OCI-LY1 (cell line): ENCODE data around the gene C12orf76.
"Not testable (repeated sequence)": the region's sequence is repeated elsewhere in the genome, so short reads cannot be mapped to it uniquely, and the experiment has no call there.

Source experiments
- H2AFZ ChIP-seq: fragments of 200-600 bp; sonication (generic), shearing (Covaris generic); 2 replicates; pipeline ENCODE4 v1.6.0; 2014; ENCODE audit warnings: antibody characterized with exemption, mild to moderate bottlenecking, low read length
- H3F3A ChIP-seq: fragments of 200-600 bp; sonication (generic), shearing (Covaris generic); 2 replicates; pipeline ENCODE4 v1.6.0; 2014; ENCODE audit warnings: mild to moderate bottlenecking, antibody characterized with exemption, low read length, moderate library complexity; ENCODE audit not compliant: insufficient read depth
- H3K27ac ChIP-seq: fragments of 200-600 bp; sonication (generic); 2 replicates; pipeline ENCODE4 v1.5.1; 2014; ENCODE audit warnings: low read length, mixed run types, mild to moderate bottlenecking, low read depth; ENCODE audit not compliant: poor library complexity, severe bottlenecking
- H3K27me3 ChIP-seq: fragments of 200-600 bp; sonication (generic); 2 replicates; pipeline ENCODE4 v1.6.0; 2014; ENCODE audit warnings: antibody characterized with exemption, mild to moderate bottlenecking, low read length, moderate library complexity; ENCODE audit not compliant: insufficient read depth
- H3K36me3 ChIP-seq: fragments of 200-600 bp; sonication (generic); 2 replicates; pipeline ENCODE4 v1.6.1; 2014; ENCODE audit warnings: mild to moderate bottlenecking, antibody characterized with exemption, low read length, moderate library complexity, mixed read lengths; ENCODE audit not compliant: insufficient read depth
- H3K4me1 ChIP-seq: fragments of 200-600 bp; sonication (generic); 2 replicates; pipeline ENCODE4 v1.5.1; 2014; ENCODE audit warnings: mild to moderate bottlenecking, low read length, moderate library complexity; ENCODE audit not compliant: insufficient read depth, severe bottlenecking
- H3K4me2 ChIP-seq: fragments of 200-600 bp; sonication (generic), shearing (Covaris generic); 2 replicates; pipeline ENCODE4 v1.6.1; 2014; ENCODE audit warnings: low read length
- H3K4me3 ChIP-seq: fragments of 200-600 bp; sonication (generic); 2 replicates; pipeline ENCODE4 v1.5.1; 2014; ENCODE audit warnings: low read length, low read depth, mild to moderate bottlenecking, mixed read lengths; ENCODE audit not compliant: poor library complexity, severe bottlenecking
- H3K79me2 ChIP-seq: fragments of 200-600 bp; shearing (Covaris generic); 2 replicates; pipeline ENCODE4 v1.6.1; 2016; ENCODE audit warnings: mixed run types, low read length, mixed read lengths; ENCODE audit not compliant: insufficient read depth
- H3K9ac ChIP-seq: fragments of 200-600 bp; sonication (generic), shearing (Covaris generic); 2 replicates; pipeline ENCODE4 v1.6.1; 2014; ENCODE audit warnings: mild to moderate bottlenecking, low read length, mixed read lengths
- H3K9me2 ChIP-seq: fragments of 200-600 bp; sonication (generic), shearing (Covaris generic); 2 replicates; pipeline ENCODE4 v1.6.1; 2014; ENCODE audit warnings: low read depth, mild to moderate bottlenecking, low read length, mixed read lengths
- H3K9me3 ChIP-seq: fragments of 200-600 bp; shearing (Covaris generic); 2 replicates; pipeline ENCODE4 v1.6.1; 2014; ENCODE audit warnings: low read length, mixed read lengths
- H4K20me1 ChIP-seq: fragments of 200-600 bp; sonication (generic), shearing (Covaris generic); 2 replicates; pipeline ENCODE4 v1.6.0; 2016; ENCODE audit warnings: mild to moderate bottlenecking, low read length; ENCODE audit not compliant: insufficient read depth
- CTCF ChIP-seq: fragments of 200-600 bp; sonication (generic), shearing (Covaris generic); IDR thresholded peaks from 2 replicates; pipeline ENCODE4 v1.5.1; 2017; ENCODE audit warnings: mild to moderate bottlenecking, antibody characterized with exemption, low read length, moderate library complexity, mixed read lengths
- EZH2 ChIP-seq: fragments of 200-600 bp; sonication (generic), shearing (Covaris generic); IDR thresholded peaks from 2 replicates; pipeline ENCODE4 v1.8.0; 2017; ENCODE audit warnings: borderline replicate concordance, mixed run types, mild to moderate bottlenecking, antibody characterized with exemption, low read length, moderate library complexity, mixed read lengths

The C12orf76 gene

DNA sequence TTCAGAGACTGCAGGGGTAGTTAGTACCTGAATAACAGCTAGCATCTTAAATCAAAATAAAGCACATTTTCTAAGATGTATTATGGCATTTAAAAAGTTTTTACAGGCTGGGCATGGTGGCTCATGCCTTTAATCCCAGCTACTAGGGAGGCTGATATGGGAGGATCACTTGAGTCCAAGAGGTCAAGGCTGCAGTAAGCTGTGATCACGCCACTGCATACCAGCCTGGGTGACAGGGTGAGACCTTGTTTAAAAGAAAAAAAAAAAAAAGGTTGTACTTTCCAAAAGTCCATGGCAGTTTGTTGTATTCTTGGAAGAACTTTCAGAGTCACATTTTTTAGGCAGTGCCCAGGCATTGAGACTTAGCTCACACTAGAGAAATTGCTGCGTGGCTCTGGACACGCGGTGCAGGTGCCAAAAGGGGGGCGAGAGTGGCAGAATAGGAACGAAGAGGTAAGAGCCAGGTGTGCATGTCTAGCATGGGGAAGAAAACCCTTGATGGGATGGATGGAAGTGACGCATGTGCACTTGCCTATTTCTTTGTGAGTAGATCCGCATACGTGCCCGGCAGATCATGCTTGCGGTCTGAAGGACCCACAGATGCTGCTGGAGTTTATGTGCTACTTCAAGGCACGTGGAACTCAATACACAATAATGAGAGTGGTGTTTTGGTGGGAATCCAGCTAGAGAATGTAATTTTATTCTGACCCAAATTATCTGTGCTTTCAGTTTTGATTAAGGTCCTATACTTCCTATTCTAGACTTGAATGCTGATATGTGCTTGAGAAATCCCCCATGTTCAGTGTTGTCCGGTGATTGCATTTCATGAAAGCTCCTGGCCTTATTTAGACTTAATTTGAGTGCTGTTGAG is 37.2 kb downstream of the C12orf76 start:
- H3K4me2 ChIP-seq, result peak overlapping the region; percentile 90
- H3K27me3 ChIP-seq, result no peaks in the 10 kb centered on the region
- peak overlapping the region; percentile 95 for H3K27ac ChIP-seq
- H4K20me1 ChIP-seq, result no peaks in the 10 kb centered on the region
- H3K9ac ChIP-seq, result peak overlapping the region; percentile 75
- H3K4me3 ChIP-seq, result peak overlapping the region; percentile 60
- no peak overlapping the region for H2AFZ ChIP-seq
- TF ChIP-seq EZH2 (no peak), CTCF (no peak)
- no peaks in the 10 kb centered on the region for H3K9me2 ChIP-seq
- no peaks in the 10 kb centered on the region for H3K9me3 ChIP-seq
- peaks cover 5% of the 10 kb centered on the region; the same call in 1 of the 2 replicates for H3F3A ChIP-seq
- H3K79me2 ChIP-seq, result peaks cover 36% of the 10 kb centered on the region
- H3K4me1 ChIP-seq, result peaks cover 51% of the 10 kb centered on the region
- H3K36me3 ChIP-seq, result peaks cover 28% of the 10 kb centered on the region

DNA sequence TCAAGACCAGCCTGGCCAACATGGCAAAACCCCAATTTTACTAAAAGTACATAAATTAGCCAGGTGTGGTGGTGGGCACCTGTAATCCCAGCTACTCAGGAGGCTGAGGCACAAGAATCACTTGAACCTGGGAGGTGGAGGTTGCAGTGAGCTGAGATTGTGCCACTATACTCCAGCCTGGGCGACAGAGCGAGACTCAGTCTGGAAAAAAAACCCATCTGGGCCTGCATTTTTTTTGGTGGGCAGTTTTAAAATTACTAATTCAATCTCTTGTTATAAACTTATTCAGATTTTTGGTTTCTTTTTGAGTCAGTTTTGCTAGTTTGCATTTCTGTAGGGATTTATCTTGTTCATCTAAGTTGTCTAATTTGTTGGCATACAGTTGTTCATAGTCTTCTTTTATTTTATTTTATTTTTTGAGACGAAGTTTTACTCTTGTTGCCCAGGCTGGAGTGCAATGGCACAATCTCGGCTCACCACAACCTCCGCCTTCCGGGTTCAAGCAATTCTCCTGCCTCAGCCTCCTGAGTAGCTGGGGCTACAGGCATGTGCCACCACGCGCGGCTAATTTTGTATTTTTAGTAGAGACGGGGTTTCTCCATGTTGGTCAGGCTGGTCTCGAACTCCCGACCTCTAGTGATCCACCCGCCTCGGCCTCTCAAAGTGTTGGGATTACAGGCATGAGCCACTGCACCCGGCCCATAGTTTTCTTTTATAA is 39.5 kb downstream of the C12orf76 start:
- H3K9me2 ChIP-seq, H3K9me3 ChIP-seq, H3K27me3 ChIP-seq, H3K4me3 ChIP-seq, H3K9ac ChIP-seq, H3F3A ChIP-seq, H4K20me1 ChIP-seq, H2AFZ ChIP-seq: not testable (repeated sequence)
- Histone ChIP-seq H3K36me3 (peaks cover 18% of the 10 kb centered on the region), H3K27ac (peak overlapping the region; percentile 95), H3K79me2 (peaks cover 39% of the 10 kb centered on the region), H3K4me2 (peak overlapping the region; percentile 90; the same call in 1 of the 2 replicates), H3K4me1 (peaks cover 64% of the 10 kb centered on the region)

DNA sequence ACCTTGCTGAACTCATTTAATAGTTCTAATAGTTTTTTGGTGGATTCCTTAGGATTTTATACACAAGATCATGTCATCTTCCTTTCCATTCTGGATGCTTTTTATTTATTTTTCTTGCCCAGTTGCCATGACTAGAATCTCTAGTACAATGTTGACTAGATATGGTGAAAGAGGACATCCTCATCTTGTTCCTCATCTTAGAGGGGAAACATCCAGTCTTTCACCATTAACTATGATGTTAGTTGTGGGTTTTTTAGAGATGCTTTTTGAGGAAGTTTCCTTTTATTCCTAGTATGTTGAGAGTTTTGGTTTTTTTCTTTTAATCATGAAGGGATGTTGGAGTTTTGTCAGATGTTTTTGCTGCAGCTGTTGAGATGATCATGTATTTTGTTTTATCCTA is 40.4 kb downstream of the C12orf76 start:
- no peak for TF ChIP-seq EZH2
- Histone ChIP-seq H3K4me2 (no peak overlapping the region), H3K36me3 (peaks cover 17% of the 10 kb centered on the region), H3F3A (peaks cover 5% of the 10 kb centered on the region; the same call in 1 of the 2 replicates), H3K9ac (no peak overlapping the region), H3K27me3 (no peaks in the 10 kb centered on the region), H3K27ac (no peak overlapping the region), H4K20me1 (no peaks in the 10 kb centered on the region), H3K9me3 (no peaks in the 10 kb centered on the region), H2AFZ (no peak overlapping the region), H3K4me3 (no peak overlapping the region), H3K4me1 (peaks cover 73% of the 10 kb centered on the region), H3K9me2 (no peaks in the 10 kb centered on the region), H3K79me2 (peaks cover 39% of the 10 kb centered on the region)

DNA sequence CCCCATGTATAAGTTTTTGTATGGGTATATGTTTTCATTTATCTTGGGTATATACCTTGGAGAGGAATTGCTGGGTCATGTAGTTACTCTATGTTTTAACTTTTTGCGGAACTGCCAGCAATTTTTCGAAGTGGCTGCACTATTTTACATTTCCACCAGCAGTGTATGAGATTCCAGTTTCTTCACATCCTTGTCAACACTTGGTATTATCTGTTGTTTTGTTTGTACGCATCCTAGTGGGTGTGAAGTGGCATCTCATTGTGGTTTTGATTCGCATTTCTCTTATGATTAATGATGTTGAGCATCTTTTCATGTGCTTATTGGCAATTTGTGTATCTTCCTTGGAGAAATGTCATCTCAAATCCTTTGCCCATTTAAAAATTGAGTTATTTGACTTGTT is 42.2 kb downstream of the C12orf76 start:
- Histone ChIP-seq H4K20me1 (no peaks in the 10 kb centered on the region), H3K27me3 (no peaks in the 10 kb centered on the region), H3F3A (peaks cover 5% of the 10 kb centered on the region; the same call in 1 of the 2 replicates), H3K9me3 (no peaks in the 10 kb centered on the region), H3K9ac (no peak overlapping the region), H3K79me2 (peaks cover 42% of the 10 kb centered on the region), H3K36me3 (peaks cover 15% of the 10 kb centered on the region), H3K27ac (peak overlapping the region; percentile 92), H3K4me2 (no peak overlapping the region), H3K4me1 (peaks cover 74% of the 10 kb centered on the region), H2AFZ (no peak overlapping the region), H3K4me3 (no peak overlapping the region), H3K9me2 (no peaks in the 10 kb centered on the region)
- TF ChIP-seq CTCF (no peak), EZH2 (no peak)
